SKM-1 (cell line): ENCODE data around the gene NIN.

Source experiments
- DNase-seq: peaks from one replicate; lab custom pipeline; 2025; ENCODE audit not compliant: unreplicated experiment; lab: John Stamatoyannopoulos, UW

The NIN gene

DNA sequence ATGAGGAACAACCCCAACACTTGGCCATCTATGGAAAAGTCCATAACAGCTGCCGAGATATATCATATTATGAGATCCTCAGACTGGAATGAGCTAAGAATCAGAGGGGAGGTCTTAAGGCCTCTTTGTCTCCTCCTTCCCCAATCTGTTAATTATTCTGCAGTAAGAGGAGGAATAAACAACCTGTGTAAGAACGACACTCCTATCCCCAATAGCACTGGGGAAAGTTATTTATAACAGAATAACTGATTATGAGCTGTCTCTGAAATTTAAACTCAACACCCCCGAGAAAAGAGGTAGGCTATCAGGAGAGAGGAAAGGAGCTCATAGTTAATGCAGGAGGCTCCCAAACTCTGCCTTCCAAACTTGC, 68.0 kb downstream of the NIN start:
- DNase-seq, result no peak

DNA sequence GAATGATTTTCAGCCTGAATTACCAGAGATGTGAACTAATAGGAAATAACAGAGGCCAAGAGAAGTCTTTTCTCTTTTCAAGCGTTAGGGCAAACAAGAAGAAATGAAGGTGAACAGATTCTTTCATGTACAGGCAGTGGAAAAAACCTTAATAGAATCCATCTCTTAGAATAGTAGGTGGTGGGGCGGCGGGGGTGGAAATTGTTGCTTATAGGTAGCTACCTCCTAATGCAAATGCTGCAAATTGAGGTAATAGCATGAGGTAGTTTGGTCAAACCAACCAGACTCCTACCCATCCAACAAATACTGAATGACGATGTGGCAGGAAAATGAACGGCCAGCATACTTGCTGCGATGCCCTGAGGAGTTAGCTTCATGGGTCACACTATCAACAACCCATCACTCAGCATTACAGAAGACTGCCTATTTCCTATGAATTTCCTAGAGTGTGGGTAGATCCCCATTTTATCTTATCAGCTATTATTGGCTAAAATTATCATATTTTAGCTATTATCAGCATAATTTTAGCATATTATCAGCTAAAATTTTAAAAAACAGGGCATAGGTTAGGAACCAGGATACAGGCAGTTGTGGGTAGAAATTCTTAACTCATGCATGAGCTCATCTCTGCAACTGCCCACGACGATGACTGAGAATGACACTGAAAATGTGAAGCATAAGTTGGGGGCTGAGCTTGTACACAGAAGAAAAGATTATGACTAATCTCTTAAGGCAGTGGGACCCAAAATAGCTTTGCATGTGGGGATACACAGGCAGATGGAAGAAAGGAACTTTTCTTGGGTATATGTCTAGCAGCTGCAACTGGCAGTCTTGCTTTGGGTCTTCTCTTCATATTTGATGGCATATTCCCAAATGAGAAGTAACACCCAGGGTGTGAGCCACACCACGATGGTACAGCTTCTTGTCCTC, 68.7 kb downstream of the NIN start:
- DNase-seq, result no peak

GRCh38 chr14:50759800-50760543, 71.0 kb downstream of the NIN start:
- no peak for DNase-seq

- DNase-seq, result no peak
Observed at GRCh38 chr14:50758945-50759344, 72.0 kb downstream of the NIN start.

DNA sequence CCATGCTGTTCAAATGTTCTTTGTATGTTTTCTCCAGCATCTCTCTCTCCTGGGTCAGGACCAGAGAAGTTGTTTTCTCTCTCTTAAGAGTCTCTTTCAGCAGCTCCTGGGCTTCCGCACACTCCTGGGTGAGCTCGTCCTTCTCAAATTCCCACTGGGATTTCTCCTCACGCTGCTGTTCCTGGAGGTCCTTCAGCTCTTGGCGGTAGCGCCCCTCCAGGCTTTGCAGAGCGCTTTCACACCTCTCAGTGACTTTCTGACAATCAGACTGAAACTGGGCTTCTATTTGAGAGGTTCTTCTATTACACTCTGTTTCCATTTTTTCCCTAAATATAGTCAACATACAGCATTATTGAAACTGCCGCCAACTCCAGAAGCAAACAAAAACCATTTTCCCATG, 72.7 kb downstream of the NIN start:
- DNase-seq, result no peak

DNA sequence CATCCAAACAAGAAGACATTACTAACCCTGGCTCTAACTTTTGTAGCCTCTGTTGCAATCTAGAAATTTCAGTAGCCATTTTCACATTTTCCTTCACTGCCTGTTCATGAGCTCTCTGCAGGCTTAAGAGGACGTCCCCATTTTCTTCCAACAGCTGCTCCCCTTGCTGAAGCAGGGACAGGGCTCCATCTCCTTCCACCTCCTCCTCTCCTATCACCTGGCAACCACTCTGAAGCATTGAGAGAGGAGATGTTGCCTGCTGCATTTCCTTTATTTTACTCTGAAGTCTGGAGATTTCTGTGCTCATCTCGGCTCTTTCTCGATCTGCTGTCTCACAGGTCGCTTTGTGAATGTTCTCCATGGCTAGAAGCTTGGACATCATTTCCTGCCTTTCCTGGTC, 73.3 kb downstream of the NIN start:
- DNase-seq, result no peak

GRCh38 chr14:50756300-50756699, 74.7 kb downstream of the NIN start:
- DNase-seq, result no peak

DNA sequence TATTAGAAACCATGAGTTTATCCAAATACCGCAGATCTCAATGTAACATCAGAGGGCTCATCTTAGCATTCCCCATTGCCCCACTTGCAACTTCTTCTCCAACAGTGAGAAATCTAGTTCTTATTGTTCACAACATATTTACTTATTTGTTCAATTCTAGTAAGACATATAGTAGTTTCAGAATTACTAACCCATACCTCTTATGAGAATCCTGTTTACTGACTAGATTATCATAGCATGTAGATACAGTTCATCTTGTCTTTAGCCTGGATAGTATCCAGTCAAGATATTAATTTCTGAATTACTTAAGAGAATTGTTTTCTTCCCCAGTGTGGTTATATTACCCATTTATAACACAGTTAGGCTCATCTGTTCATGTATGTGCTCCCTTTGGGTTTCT, 80.6 kb downstream of the NIN start:
- no peak for DNase-seq

DNA sequence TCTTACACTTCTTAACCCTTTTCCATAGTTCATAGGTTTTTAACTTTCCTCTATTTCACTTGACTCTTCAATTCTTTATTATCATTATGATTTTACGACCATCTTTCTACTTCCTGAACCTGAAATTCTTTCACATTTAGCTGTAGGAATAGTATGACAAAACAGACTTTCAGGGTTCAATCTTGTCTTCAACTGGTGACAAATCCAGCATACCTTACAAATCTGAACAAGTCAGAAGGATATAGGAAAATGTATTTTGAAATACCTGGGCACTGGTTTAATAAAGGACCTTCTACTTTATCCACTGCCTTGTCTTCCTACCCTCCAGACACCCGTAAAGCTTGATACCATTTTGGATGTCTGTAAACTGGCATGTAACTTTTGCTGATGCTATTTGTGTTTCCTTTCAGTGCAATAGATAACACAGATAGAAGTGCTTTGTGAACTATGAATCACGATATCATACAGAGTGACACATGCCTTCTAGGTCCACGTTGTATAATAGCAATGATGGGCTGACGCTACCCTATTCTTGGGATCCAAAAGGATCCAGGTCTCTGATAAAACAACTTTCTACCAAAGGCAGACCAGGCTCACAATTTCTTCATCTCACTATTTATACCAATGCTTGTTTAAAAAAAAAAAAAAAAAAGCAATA, 85.4 kb downstream of the NIN start:
- no peak for DNase-seq

- no peak for DNase-seq
Observed at GRCh38 chr14:50744231-50744630, 86.7 kb downstream of the NIN start.

- DNase-seq, result no peak
Observed at GRCh38 chr14:50741567-50741966, 89.4 kb downstream of the NIN start.

- no peak for DNase-seq
Observed at GRCh38 chr14:50740856-50741255, 90.1 kb downstream of the NIN start.

DNA sequence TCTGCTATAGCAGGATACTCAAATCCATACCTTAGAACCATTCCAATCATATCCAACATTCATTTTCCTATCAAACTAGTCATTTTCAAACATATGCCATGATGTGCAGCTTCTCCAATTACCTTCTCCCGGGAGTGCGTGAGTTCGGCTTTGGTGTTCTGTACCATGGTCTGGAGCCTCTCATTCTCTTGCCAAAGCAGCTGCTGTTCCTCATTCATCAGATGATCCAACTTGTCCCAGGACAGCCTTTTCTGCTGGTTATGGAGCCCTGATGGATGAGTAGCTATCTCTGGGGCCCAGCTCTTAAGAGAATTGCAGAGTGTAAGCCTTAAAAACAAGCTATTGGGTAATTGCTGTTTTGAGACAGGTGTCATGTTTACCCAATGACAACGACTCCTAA, 91.8 kb downstream of the NIN start:
- DNase-seq, result no peak

DNA sequence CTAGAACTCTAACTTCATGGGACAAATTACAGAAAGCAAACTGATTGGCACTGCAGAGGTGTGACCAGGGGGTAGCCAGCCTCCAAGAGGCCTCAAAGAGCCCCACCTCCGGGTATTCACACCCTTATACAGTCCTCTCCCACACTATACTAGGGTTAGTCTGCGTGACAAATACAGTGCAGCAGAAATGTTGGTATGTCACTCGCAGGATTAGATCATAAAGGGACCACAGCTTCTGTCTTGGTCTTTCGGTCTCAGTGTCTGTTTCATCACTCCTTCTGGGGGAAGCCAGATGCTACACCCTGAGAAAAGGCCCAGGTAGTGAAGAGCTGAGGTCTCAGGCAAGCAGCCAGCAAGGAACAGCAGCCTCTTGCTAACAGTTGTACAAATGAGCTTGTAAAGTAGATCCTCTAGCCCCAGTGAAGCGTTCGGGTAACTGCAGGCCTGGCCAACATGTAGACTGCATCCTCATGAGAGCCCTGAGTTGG, 94.0 kb downstream of the NIN start:
- no peak for DNase-seq

DNA sequence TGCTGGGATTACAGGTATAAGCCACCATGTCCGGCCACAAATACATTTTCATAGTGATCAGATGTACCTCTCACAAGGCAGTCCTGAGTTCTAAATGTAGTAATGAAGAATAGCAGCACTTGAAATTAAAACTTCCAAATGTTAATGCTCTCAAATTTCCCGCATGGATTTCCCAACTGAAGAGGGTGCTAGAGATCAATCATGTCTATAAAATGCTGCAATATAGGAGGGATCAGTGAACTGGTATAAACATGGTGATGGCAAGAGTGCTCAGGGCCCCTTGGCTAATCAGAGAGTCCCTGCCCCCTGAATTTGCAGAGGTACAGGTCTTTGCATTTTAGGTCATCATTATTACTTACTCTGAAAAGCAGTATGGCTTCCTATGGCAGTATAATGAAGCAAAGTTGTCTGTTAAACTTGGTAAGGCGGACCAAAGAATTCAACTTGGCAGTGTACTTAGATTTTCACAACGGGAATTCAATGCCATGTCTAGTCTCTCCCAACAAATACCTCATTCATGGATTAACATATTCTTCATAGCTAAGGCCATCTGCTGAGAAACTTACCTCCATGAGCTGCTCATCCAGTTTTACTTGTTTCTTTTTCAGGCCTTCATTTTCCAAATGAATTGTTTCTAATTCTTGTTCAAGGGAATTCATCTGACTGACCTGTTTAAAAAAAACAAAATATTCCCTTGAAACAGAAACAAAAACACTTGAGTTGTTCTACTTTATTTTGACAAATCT, 95.8 kb downstream of the NIN start:
- no peak for DNase-seq

DNA sequence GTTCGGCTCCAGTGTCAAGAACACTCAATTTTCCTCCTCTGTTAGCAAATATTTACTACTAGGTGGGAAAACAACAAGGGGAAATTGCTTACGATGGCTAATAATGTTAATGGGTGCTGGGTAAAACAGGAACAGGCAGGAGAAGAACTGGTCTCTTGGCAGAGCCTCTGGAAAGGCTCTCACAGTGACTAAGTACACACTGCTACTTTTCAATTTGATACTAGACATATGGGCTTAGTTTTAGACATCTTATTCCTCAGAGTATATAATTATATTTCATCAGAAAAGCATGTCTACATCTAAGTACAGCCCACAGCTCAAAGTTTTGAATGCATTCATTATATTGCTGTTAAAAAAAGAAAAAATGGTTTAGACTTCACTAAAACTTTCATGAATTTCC, 97.5 kb downstream of the NIN start:
- DNase-seq, result no peak

GRCh38 chr14:50728836-50729235, 102.1 kb downstream of the NIN start:
- DNase-seq, result no peak

- no peak for DNase-seq
Observed at GRCh38 chr14:50726372-50727107, 104.4 kb downstream of the NIN start.

- DNase-seq, result no peak
Observed at GRCh38 chr14:50725761-50726160, 105.2 kb downstream of the NIN start.
